DMS153 treated with DMSO at 0.1 percent for 48 hours (cell line): ENCODE data around the gene RPGRIP1L.

Experiments
- DNase-seq: peaks from one replicate; lab custom pipeline; 2025; ENCODE audit not compliant: unreplicated experiment; lab: John Stamatoyannopoulos, UW

RPGRIP1L gene

GRCh38 chr16:53608094-53608493 is 95.6 kb downstream of the RPGRIP1L start:
- no peak for DNase-seq

DNA sequence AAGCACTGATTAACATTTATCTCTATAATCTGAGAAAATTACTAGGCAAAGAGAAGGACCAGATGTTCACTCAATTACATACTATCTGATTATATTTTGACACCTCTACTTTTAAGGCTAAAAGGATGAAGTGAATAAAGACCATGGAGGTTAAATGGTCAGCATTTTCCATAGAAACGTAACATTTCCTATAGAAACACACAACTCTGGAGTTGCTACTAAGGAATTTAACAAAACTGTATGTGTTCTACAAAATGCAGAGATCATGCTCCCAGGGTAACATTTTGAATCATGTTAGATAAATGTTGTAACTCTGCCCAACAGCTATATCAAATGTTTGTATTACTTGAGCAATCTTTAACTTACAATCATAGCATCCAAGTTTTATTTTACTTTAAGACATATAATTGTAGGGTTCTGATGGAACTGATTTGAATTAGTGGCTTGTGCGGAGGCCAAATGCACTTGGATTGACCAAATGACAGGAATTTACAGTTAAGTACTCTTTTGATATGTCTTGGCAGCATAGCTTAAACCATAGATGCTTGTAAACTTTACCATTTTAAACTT is 97.7 kb downstream of the RPGRIP1L start:
- DNase-seq = no peak

GRCh38 chr16:53605356-53605755 is 98.3 kb downstream of the RPGRIP1L start:
- DNase-seq = no peak

DNA sequence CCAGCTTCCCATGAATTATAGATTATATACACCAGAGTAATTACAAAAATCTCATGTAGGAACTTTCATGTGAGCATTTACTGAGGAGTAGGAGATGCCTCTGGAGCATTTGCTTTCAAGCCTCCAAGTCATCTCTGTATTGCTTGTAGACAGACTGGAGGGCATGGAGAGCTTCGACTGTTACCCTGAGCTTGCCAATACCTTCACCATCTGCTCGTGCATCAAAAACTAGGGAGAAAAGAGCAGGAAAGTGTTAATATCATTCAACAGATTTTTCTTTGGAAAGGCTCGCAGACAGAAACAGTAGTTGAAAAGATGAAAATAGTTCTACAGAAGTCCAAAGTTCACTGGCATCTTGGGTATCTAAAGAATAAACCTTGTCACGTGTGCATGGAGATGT is 101.7 kb downstream of the RPGRIP1L start:
- no peak for DNase-seq

GRCh38 chr16:53600616-53601015 is 103.0 kb downstream of the RPGRIP1L start:
- no peak for DNase-seq

GRCh38 chr16:53600126-53600525 is 103.5 kb downstream of the RPGRIP1L start:
- no peak for DNase-seq

DNA sequence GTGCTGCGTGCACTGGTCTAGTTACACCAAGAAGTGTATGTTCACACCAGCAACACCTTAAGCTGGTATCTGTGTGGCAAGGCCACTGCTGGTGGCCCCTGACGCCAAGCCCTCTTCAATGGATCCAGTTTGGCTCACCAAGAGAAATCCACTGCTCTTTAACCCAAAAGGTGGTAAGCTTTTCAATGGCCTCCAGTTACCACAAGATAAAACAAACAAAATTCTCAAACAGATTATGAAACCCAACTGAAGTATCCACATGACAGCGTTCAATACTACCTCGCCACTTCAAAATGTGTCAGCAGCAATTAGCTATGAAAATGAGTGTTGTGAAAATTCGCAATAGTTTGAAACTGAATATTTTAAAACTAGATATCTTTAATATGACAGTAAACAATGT is 104.1 kb downstream of the RPGRIP1L start:
- no peak for DNase-seq

DNA sequence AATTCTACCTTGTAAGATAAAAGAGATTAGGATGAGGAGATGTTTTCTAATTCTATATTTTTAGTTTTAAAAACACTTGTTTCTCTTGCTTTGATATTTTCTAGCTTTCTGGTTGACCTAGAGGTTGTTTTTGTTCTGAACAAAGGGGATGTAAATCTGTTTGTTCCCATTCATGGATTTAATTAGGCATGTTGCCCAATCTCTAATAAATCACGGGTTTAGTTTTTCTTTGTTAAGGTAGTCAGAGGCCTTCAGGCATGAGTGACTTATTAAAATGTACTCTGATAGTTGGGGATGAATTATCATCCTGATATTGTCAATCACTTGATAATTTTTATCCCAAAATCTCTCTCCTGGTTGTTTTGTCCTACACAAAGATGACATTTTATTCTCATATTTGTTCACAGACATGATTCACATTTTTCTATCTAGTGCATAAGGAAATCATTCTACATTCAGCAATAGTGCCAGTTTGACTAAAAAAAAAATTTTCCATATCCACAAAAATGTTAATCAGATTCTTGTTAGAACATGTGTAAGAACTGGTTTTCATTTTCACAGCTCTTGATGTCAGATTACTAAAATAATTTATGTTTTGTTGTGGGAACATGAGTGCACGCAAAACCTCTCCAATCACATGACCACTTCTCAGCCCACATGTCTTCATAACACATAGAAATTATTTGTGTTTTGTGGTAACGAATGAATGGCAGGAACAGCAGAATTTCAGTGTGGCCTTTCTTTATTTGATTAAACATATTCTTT is 105.0 kb downstream of the RPGRIP1L start:
- no peak for DNase-seq

GRCh38 chr16:53597776-53598175 is 105.9 kb downstream of the RPGRIP1L start:
- no peak for DNase-seq

- no peak for DNase-seq
These were observed 115.5 kb downstream of the RPGRIP1L start for GRCh38 chr16:53588081-53588648.

DNA sequence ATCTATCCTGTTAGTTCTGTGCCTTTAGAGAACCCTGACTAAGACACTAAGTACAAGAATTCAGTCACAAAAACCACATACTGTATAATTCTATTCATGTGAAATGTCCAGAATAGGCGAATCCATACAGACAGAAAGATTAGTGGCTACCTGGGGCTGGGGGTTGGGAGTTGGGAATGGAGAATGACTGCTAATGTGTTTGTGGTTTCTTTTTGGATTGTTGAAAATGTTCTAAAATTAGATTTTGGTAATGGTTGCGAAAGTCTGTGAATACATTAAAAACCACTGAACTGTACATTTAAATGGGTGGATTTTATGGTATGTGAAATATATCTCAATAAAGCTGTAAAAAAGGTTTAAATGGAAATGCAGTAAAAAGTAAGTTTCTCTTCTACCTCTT is 120.3 kb downstream of the RPGRIP1L start:
- no peak for DNase-seq

GRCh38 chr16:53581784-53582183 is 121.9 kb downstream of the RPGRIP1L start:
- DNase-seq = no peak

DNA sequence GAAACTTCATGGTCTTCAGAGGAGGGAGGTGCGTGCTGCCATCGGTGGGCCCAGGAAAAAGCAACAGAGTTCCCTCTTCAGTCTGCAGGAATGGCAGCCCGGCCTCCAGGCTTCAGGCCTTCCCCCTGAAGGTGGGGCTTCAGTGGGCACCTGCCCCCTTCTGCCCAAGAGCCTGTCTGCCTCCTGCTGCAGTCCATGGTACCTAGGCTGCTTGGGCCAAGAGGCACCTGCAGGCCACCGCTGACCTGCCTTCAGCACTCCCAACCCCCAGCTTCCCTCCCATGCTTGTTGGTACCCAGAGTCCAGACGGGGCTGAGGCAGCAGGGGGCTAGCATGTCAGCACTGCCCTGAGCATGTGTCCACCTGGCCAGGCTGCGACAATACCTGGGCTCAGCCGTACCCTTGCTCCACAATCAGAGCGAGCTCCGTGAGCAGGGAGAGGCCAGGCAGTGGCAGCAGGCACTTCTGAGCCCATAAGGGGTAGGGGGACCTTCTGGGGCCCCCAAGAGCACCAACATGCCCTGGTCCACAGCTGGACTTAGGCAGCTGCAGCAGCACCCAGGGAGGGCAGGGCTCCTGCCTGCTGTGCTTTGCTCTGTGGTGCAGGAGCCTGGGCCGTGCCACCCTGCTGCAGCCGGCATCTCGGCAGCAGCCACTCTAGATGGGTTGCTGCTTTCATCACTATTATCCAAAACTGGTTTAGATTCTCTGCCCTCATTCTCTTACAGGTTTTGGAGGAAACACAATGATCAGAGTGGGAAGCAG is 123.4 kb downstream of the RPGRIP1L start:
- no peak for DNase-seq

- no peak for DNase-seq
These were observed 126.8 kb downstream of the RPGRIP1L start for GRCh38 chr16:53576904-53577303.

DNA sequence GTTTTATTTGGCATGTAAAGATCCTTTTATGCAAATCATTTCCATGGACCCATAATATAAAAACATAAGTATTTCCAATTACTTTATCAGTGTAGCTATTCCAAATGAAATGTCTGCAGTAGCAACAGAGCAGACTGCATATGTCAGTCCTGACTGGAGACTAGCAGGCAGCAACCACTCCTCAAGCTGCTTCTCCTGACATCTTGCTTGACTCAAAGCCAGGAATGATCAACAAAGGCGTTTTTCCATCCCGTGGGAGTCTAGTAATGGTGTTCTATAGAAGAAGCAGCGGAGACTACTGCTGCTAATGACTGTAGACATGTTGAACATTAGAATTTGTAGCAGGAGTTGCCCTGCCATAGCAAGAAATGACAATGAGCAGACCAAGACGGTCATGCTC is 127.4 kb downstream of the RPGRIP1L start:
- DNase-seq = no peak

DNA sequence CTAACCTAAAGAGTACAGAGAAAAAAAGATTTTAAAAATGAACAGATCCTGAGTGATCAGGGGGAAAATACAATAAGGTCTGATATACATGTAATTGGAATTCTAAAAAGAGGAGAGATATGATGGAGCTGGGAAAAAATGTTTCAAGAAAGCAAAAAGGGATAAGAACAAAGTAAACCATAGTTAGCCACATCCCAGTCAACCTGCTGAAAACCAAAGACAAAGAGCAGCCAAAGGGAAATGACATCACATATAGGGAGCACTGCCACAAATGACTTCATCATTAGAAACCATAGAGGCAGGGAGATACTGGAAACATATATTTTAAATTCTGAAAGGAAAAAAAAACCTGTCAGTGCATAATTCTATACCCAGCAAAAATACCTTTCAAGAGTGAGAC is 131.9 kb downstream of the RPGRIP1L start:
- DNase-seq = no peak

DNA sequence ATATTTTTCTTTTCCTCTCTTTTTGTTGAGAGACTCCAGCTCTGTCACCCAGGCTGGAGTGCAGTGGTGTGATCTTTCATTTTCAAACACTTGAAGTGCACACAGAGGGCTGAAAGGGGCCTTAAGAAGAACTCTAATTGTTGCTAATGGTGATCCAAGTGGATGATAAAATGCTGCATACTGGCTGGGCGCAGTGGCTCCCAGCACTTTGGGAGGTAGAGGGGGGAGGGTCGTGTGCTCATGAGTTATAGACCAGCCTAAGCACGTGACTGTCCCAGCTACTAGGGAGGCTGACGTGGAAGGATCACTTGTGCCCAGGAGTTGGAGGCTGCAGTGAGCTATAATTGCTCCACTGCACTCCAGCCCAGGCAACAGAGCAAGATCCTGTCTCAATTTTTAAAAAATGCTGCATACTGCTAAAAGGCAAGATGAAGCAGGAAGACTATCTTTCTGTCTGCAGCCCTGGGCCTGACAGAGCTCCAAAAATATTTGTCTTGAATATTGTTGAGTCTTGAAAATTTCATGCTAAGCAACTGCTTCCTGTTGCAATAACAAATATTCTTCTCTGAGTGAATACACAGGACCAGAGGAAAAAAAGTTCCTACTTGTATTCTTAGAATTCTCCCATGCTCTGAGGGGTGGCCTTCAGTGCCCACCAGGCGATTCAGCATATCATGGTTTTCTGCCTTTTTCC is 137.0 kb downstream of the RPGRIP1L start:
- DNase-seq = no peak

DNA sequence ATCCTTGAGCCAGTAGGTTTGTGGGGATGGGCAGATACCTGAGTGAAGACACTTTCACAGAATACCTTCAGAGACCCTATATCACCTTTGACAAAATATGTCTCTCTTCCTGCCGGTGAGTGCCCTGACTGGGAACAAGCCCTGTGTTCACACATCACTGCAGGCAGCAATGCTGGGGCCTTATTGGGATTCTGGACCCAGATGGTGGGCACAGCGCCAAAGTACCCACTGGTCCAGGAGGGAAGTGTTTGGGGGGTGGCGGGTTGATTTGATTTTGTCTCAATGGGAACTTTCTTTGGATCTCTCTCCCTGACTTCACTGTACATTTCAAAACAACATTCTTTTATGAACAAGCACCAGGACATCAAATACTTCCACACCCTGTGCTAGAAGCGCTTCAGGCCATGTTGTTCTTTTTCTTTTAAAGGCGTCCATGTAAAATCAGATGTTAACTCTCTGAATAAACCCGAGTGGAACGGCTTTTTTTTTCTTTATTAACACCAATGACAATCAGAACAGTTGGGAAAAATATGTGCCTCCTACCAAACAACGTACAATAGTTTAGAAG is 138.3 kb downstream of the RPGRIP1L start:
- no peak for DNase-seq

DNA sequence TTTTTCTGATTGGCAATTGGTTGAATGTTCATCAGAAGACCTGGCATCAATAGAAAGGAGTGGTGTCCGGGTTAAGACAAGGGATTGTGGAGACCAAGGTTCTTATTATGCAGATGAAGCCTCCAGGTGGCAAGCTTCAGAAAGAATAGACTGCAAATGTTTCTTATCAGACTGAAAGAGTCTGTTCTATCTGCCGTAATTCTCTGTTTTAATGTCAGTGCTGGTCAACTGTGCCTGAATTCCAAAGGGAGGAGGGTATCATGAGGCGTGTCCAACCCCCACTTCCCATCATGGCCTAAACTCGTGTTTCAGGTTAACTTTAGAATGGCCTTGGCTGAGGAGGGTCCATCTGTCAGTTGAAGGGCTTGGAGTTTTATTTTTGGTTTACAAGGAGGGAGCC is 140.2 kb downstream of the RPGRIP1L start:
- DNase-seq = no peak

GRCh38 chr16:53561101-53561888 is 142.4 kb downstream of the RPGRIP1L start:
- no peak for DNase-seq
